ENCODE data around the gene USP3.

Gene USP3

GRCh38 chr15:63535689-63536088 lies 31.3 kb downstream of the USP3 start:
- H3K4me1 ChIP-seq (ENCODE audit: low read length) = peaks cover 26% of the 10 kb centered on the region

GRCh38 chr15:63538876-63539275 lies 34.5 kb downstream of the USP3 start:
- Histone ChIP-seq H3K9me3 (replicated peaks; ENCODE audit: insufficient read depth, low read length) (no peaks in the 10 kb centered on the region), H3F3A (ENCODE audit: insufficient read depth, low read length) (no peaks in the 10 kb centered on the region), H3K4me2 (ENCODE audit: low read depth, low read length) (no peak overlapping the region), H3K4me3 (ENCODE audit: low read length) (no peak overlapping the region), H3K27me3 (replicated peaks; ENCODE audit: insufficient read depth, low read length) (no peaks in the 10 kb centered on the region), H3K9me2 (replicated peaks; ENCODE audit: insufficient read depth, low read length) (no peaks in the 10 kb centered on the region), H3K79me2 (ENCODE audit: low read length) (peaks cover 61% of the 10 kb centered on the region), H3K4me1 (ENCODE audit: low read length) (peaks cover 27% of the 10 kb centered on the region), H3K36me3 (replicated peaks; ENCODE audit: insufficient read depth, low read length) (peaks cover 6% of the 10 kb centered on the region), H3K27ac (ENCODE audit: low read length) (no peak overlapping the region), H2AFZ (ENCODE audit: low read length) (no peak overlapping the region), H3K9ac (ENCODE audit: low read length) (no peak overlapping the region), H4K20me1 (ENCODE audit: insufficient read depth, low read length) (0 out of 2 replicates have a peak, but pooled peaks cover 4% of the 10 kb centered on the region)
- DNase-seq = no peak
- TF ChIP-seq CTCF (IDR thresholded peaks at IDR 0.05; ENCODE audit: low read length) (no peak), EZH2 (optimal IDR thresholded peaks at IDR 0.05; ENCODE audit: low read depth, low read length) (no peak), EZH2phosphoT487 (IDR thresholded peaks at IDR 0.05; ENCODE audit: low read length) (no peak)

More at GRCh38 chr15:63535689-63536088, 31.3 kb downstream of the USP3 start:
- Histone ChIP-seq H3F3A (ENCODE audit: insufficient read depth, low read length) (no peaks in the 10 kb centered on the region), H3K9me2 (replicated peaks; ENCODE audit: insufficient read depth, low read length) (no peaks in the 10 kb centered on the region), H3K27ac (ENCODE audit: low read length) (no peak overlapping the region), H3K4me2 (ENCODE audit: low read depth, low read length) (peak overlapping the region; percentile 6; the same call in 1 of the 2 replicates), H3K4me3 (ENCODE audit: low read length) (no peak overlapping the region), H3K79me2 (ENCODE audit: low read length) (peaks cover 81% of the 10 kb centered on the region), H3K9me3 (replicated peaks; ENCODE audit: insufficient read depth, low read length) (no peaks in the 10 kb centered on the region), H3K36me3 (replicated peaks; ENCODE audit: insufficient read depth, low read length) (peaks cover 6% of the 10 kb centered on the region), H4K20me1 (ENCODE audit: insufficient read depth, low read length) (peaks cover 4% of the 10 kb centered on the region; the same call in 1 of the 2 replicates), H3K9ac (ENCODE audit: low read length) (no peak overlapping the region), H2AFZ (ENCODE audit: low read length) (no peak overlapping the region), H3K27me3 (replicated peaks; ENCODE audit: insufficient read depth, low read length) (no peaks in the 10 kb centered on the region)
- TF ChIP-seq CTCF (IDR thresholded peaks at IDR 0.05; ENCODE audit: low read length) = no peak
- no peak for TF ChIP-seq EZH2phosphoT487 (IDR thresholded peaks at IDR 0.05; ENCODE audit: low read length)
- TF ChIP-seq EZH2 (optimal IDR thresholded peaks at IDR 0.05; ENCODE audit: low read depth, low read length) = no peak
- DNase-seq = no peak

DNA sequence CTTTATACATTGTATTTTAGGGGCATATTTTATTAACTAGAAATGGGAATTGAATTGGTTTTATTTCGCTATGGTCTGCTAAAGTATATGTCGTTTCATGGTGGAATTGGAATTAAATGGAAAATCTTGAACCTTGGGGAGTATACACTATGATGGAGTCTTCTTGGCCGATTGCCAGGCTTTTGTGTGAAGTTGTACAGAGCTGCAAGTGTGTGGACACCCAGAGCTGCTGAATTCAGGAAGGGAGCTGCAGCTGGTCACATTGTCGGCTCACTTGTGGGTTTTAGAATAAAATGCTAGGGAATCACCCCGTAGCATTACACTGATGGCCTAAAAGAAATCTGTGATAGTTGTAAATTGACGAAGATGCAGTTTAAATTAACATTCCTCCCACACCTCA lies 35.1 kb downstream of the USP3 start:
- no peak overlapping the region for H2AFZ ChIP-seq (ENCODE audit: low read length)

More for the DNA sequence above, 35.1 kb downstream of the USP3 start:
- H3K27ac ChIP-seq (ENCODE audit: low read length) = no peak overlapping the region
- DNase-seq = no peak
- 0 out of 2 replicates have a peak, but pooled peaks cover 4% of the 10 kb centered on the region for H4K20me1 ChIP-seq (ENCODE audit: insufficient read depth, low read length)
- peaks cover 6% of the 10 kb centered on the region for H3K36me3 ChIP-seq (replicated peaks; ENCODE audit: insufficient read depth, low read length)
- H3K9me2 ChIP-seq (replicated peaks; ENCODE audit: insufficient read depth, low read length) = no peaks in the 10 kb centered on the region
- H3K9ac ChIP-seq (ENCODE audit: low read length) = no peak overlapping the region
- peaks cover 56% of the 10 kb centered on the region for H3K79me2 ChIP-seq (ENCODE audit: low read length)
- TF ChIP-seq EZH2 (optimal IDR thresholded peaks at IDR 0.05; ENCODE audit: low read depth, low read length) = no peak
- TF ChIP-seq EZH2phosphoT487 (IDR thresholded peaks at IDR 0.05; ENCODE audit: low read length) = no peak
- no peak for TF ChIP-seq CTCF (IDR thresholded peaks at IDR 0.05; ENCODE audit: low read length)
- no peaks in the 10 kb centered on the region for H3F3A ChIP-seq (ENCODE audit: insufficient read depth, low read length)
- no peak overlapping the region for H3K4me2 ChIP-seq (ENCODE audit: low read depth, low read length)
- H3K27me3 ChIP-seq (replicated peaks; ENCODE audit: insufficient read depth, low read length) = no peaks in the 10 kb centered on the region
- no peaks in the 10 kb centered on the region for H3K9me3 ChIP-seq (replicated peaks; ENCODE audit: insufficient read depth, low read length)
- H3K4me1 ChIP-seq (ENCODE audit: low read length) = peaks cover 20% of the 10 kb centered on the region
- H3K4me3 ChIP-seq (ENCODE audit: low read length) = no peak overlapping the region

All from MM.1S (cell line).